Measurements from ENCODE around the gene GRK5. TPM values are rescaled to one million over a fixed set of nuclear protein-coding genes. Genes with fewer than 3 reads are reported as not detected.
A peak's percentile ranks its signal among the peaks of the same experiment; 100 is the strongest.

The GRK5 gene
- total and polyA plus RNA-seq, 4 donors = 73.8 to 112 (median 101) TPM

GRCh38 chr10:119337223-119337622, 129.9 kb downstream of the GRK5 start:
- Histone ChIP-seq H3K4me1 (ENCODE audit: control insufficient read depth in 1 of 2, insufficient read depth in 2 of 2, low read length in 2 of 2) (peaks cover 0 to 1% of the 10 kb centered on the region in 2 donors), H3K27me3 (ENCODE audit: control insufficient read depth in 1 of 2, insufficient read depth in 2 of 2, low read length in 1 of 2) (no peaks in the 10 kb centered on the region), H3K4me3 (ENCODE audit: low read length in 2 of 2) (no peak overlapping the region), H3K9me3 (ENCODE audit: control insufficient read depth, low read length) (no peaks in the 10 kb centered on the region), H3K27ac (ENCODE audit: low read depth in 1 of 2, low read length in 2 of 2) (no peak overlapping the region), H3K36me3 (ENCODE audit: control insufficient read depth in 1 of 2, insufficient read depth in 2 of 2, low read length in 1 of 2) (peaks cover 0 to 2% of the 10 kb centered on the region in 2 donors)
- intact Hi-C loops (cut with DNase I) = no loop called here
- 73 to 75% methylated on average over 4 of the region's 4 CpGs for WGBS, 2 donors
- ATAC-seq (ENCODE audit: low FRiP score) (no peak), DNase-seq (no peak)

GRCh38 chr10:119337796-119338432, 130.5 kb downstream of the GRK5 start:
- H3K27me3 ChIP-seq (ENCODE audit: control insufficient read depth in 1 of 2, insufficient read depth in 2 of 2, low read length in 1 of 2) = no peaks in the 10 kb centered on the region
- intact Hi-C loops (cut with DNase I) = no loop called here
- H3K4me3 ChIP-seq (ENCODE audit: low read length in 2 of 2) = no peak overlapping the region
- H3K9me3 ChIP-seq (ENCODE audit: control insufficient read depth, low read length) = no peaks in the 10 kb centered on the region
- H3K4me1 ChIP-seq (ENCODE audit: control insufficient read depth in 1 of 2, insufficient read depth in 2 of 2, low read length in 2 of 2) = peaks cover 0 to 1% of the 10 kb centered on the region in 2 donors
- no peak overlapping the region for H3K27ac ChIP-seq (ENCODE audit: low read depth in 1 of 2, low read length in 2 of 2)
- H3K36me3 ChIP-seq (ENCODE audit: control insufficient read depth in 1 of 2, insufficient read depth in 2 of 2, low read length in 1 of 2) = peaks cover 0 to 2% of the 10 kb centered on the region in 2 donors
- ATAC-seq (ENCODE audit: low FRiP score) (no peak), DNase-seq (no peak)
- 77 to 81% methylated on average over 8 of the region's 8 CpGs for WGBS, 2 donors

- intact Hi-C loops (cut with DNase I) = no loop called here
- no peaks in the 10 kb centered on the region for H3K36me3 ChIP-seq (ENCODE audit: control insufficient read depth in 1 of 2, insufficient read depth in 2 of 2, low read length in 1 of 2)
- H3K4me3 ChIP-seq (ENCODE audit: low read length in 2 of 2) = no peak overlapping the region
- H3K9me3 ChIP-seq (ENCODE audit: control insufficient read depth, low read length) = no peaks in the 10 kb centered on the region
- no peak for DNase-seq
- WGBS, 2 donors = 48 to 57% methylated on average over 9 of the region's 9 CpGs
- H3K27me3 ChIP-seq (ENCODE audit: control insufficient read depth in 1 of 2, insufficient read depth in 2 of 2, low read length in 1 of 2) = no peaks in the 10 kb centered on the region
- no peak for ATAC-seq (ENCODE audit: low FRiP score)
- H3K27ac ChIP-seq (ENCODE audit: low read depth in 1 of 2, low read length in 2 of 2) = no peak overlapping the region
- H3K4me1 ChIP-seq (ENCODE audit: control insufficient read depth in 1 of 2, insufficient read depth in 2 of 2, low read length in 2 of 2) = peaks cover 0 to 1% of the 10 kb centered on the region in 2 donors
Measured at GRCh38 chr10:119339109-119339508, 131.7 kb downstream of the GRK5 start.

- Histone ChIP-seq H3K36me3 (ENCODE audit: control insufficient read depth in 1 of 2, insufficient read depth in 2 of 2, low read length in 1 of 2) (no peaks in the 10 kb centered on the region), H3K4me1 (ENCODE audit: control insufficient read depth in 1 of 2, insufficient read depth in 2 of 2, low read length in 2 of 2) (peaks cover 0 to 1% of the 10 kb centered on the region in 2 donors), H3K4me3 (ENCODE audit: low read length in 2 of 2) (no peak overlapping the region), H3K9me3 (ENCODE audit: control insufficient read depth, low read length) (no peaks in the 10 kb centered on the region), H3K27ac (ENCODE audit: low read depth in 1 of 2, low read length in 2 of 2) (no peak overlapping the region), H3K27me3 (ENCODE audit: control insufficient read depth in 1 of 2, insufficient read depth in 2 of 2, low read length in 1 of 2) (no peaks in the 10 kb centered on the region)
- DNase-seq = no peak
- ATAC-seq (ENCODE audit: low FRiP score) = no peak
- intact Hi-C loops (cut with DNase I) = no loop called here
- WGBS, 2 donors = 82 to 83% methylated on average over 10 of the region's 10 CpGs
Measured at GRCh38 chr10:119340893-119341458, 133.6 kb downstream of the GRK5 start.

- WGBS, 2 donors = 38 to 40% methylated on average over 15 of the region's 15 CpGs
- H3K27me3 ChIP-seq (ENCODE audit: control insufficient read depth in 1 of 2, insufficient read depth in 2 of 2, low read length in 1 of 2) = no peaks in the 10 kb centered on the region
- H3K9me3 ChIP-seq (ENCODE audit: control insufficient read depth, low read length) = no peaks in the 10 kb centered on the region
- H3K27ac ChIP-seq (ENCODE audit: low read depth in 1 of 2, low read length in 2 of 2) = no peak overlapping the region
- peaks cover 0 to 1% of the 10 kb centered on the region in 2 donors for H3K4me1 ChIP-seq (ENCODE audit: control insufficient read depth in 1 of 2, insufficient read depth in 2 of 2, low read length in 2 of 2)
- no peak overlapping the region for H3K4me3 ChIP-seq (ENCODE audit: low read length in 2 of 2)
- no peaks in the 10 kb centered on the region for H3K36me3 ChIP-seq (ENCODE audit: control insufficient read depth in 1 of 2, insufficient read depth in 2 of 2, low read length in 1 of 2)
- intact Hi-C loops (cut with DNase I) = no loop called here
- ATAC-seq (ENCODE audit: low FRiP score) (peak; percentile 62), DNase-seq (peak; percentile 65 to 69)
Measured at GRCh38 chr10:119341459-119342301, 134.3 kb downstream of the GRK5 start.

GRCh38 chr10:119342335-119342734, 135.0 kb downstream of the GRK5 start:
- intact Hi-C loops (cut with DNase I) = no loop called here
- Histone ChIP-seq H3K27me3 (ENCODE audit: control insufficient read depth in 1 of 2, insufficient read depth in 2 of 2, low read length in 1 of 2) (no peaks in the 10 kb centered on the region), H3K27ac (ENCODE audit: low read depth in 1 of 2, low read length in 2 of 2) (no peak overlapping the region), H3K9me3 (ENCODE audit: control insufficient read depth, low read length) (no peaks in the 10 kb centered on the region), H3K36me3 (ENCODE audit: control insufficient read depth in 1 of 2, insufficient read depth in 2 of 2, low read length in 1 of 2) (no peaks in the 10 kb centered on the region), H3K4me3 (ENCODE audit: low read length in 2 of 2) (no peak overlapping the region), H3K4me1 (ENCODE audit: control insufficient read depth in 1 of 2, insufficient read depth in 2 of 2, low read length in 2 of 2) (peaks cover 0 to 1% of the 10 kb centered on the region in 2 donors)
- ATAC-seq (ENCODE audit: low FRiP score) (no peak), DNase-seq (no peak)
- WGBS, 2 donors = 83 to 85% methylated on average over 9 of the region's 9 CpGs

- H3K4me1 ChIP-seq (ENCODE audit: control insufficient read depth in 1 of 2, insufficient read depth in 2 of 2, low read length in 2 of 2) = peaks cover 0 to 1% of the 10 kb centered on the region in 2 donors
- peak in 1 of 2 donors; percentile 41 for DNase-seq
- 85 to 89% methylated on average over 9 of the region's 9 CpGs for WGBS, 2 donors
Measured at GRCh38 chr10:119343011-119343601, 135.7 kb downstream of the GRK5 start.

GRCh38 chr10:119344381-119344780, 137.0 kb downstream of the GRK5 start:
- WGBS, 2 donors = 95% methylated on average over 12 of the region's 12 CpGs
- no peaks in the 10 kb centered on the region for H3K9me3 ChIP-seq (ENCODE audit: control insufficient read depth, low read length)
- intact Hi-C loops (cut with DNase I) = no loop called here
- H3K4me3 ChIP-seq (ENCODE audit: low read length in 2 of 2) = no peak overlapping the region
- no peaks in the 10 kb centered on the region for H3K27me3 ChIP-seq (ENCODE audit: control insufficient read depth in 1 of 2, insufficient read depth in 2 of 2, low read length in 1 of 2)
- no peaks in the 10 kb centered on the region for H3K36me3 ChIP-seq (ENCODE audit: control insufficient read depth in 1 of 2, insufficient read depth in 2 of 2, low read length in 1 of 2)
- H3K4me1 ChIP-seq (ENCODE audit: control insufficient read depth in 1 of 2, insufficient read depth in 2 of 2, low read length in 2 of 2) = peaks cover 0 to 1% of the 10 kb centered on the region in 2 donors
- peak in 1 of 2 donors; percentile 68 for DNase-seq
- no peak overlapping the region for H3K27ac ChIP-seq (ENCODE audit: low read depth in 1 of 2, low read length in 2 of 2)
- no peak for ATAC-seq (ENCODE audit: low FRiP score)

More at GRCh38 chr10:119343011-119343601, 135.7 kb downstream of the GRK5 start:
- H3K27me3 ChIP-seq (ENCODE audit: control insufficient read depth in 1 of 2, insufficient read depth in 2 of 2, low read length in 1 of 2) = no peaks in the 10 kb centered on the region
- no peak overlapping the region for H3K4me3 ChIP-seq (ENCODE audit: low read length in 2 of 2)
- H3K9me3 ChIP-seq (ENCODE audit: control insufficient read depth, low read length) = no peaks in the 10 kb centered on the region
- no peaks in the 10 kb centered on the region for H3K36me3 ChIP-seq (ENCODE audit: control insufficient read depth in 1 of 2, insufficient read depth in 2 of 2, low read length in 1 of 2)
- no peak for ATAC-seq (ENCODE audit: low FRiP score)
- intact Hi-C loops (cut with DNase I) = no loop called here
- no peak overlapping the region for H3K27ac ChIP-seq (ENCODE audit: low read depth in 1 of 2, low read length in 2 of 2)

Data from aorta (tissue), 5 donors.